Body of pancreas (tissue), 4 donors: Measurements from ENCODE around the gene DHX34. TPM values are rescaled to one million over a fixed set of nuclear protein-coding genes. Genes with fewer than 3 reads are reported as not detected.

Source experiments
- ATAC-seq: fragments of 150-250 bp; one replicate; pipeline ENCODE4 v1.9.1; 2016
- DNase-seq, 4 donors: peaks; one replicate each; pipeline ENCODE4 v3.0.0-alpha.2; 2019
- H3K27ac ChIP-seq, 4 donors: fragments of 200-600 bp; sonication (generic); 1 replicate in 3 of 4; 2 replicates in 1 of 4; pipeline versions ENCODE4 v1.5.1 to v1.6.1; 2016 to 2019; ENCODE audit warnings: mild to moderate bottlenecking in 1 of 4, mixed read lengths in 1 of 4, moderate library complexity in 1 of 4
- H3K27me3 ChIP-seq, 2 donors: fragments of 200-600 bp; sonication (generic); one replicate each; pipeline ENCODE4 v1.6.0; 2016; ENCODE audit warnings: mild to moderate bottlenecking in 1 of 2
- H3K36me3 ChIP-seq, 2 donors: fragments of 200-600 bp; sonication (generic); replicated peaks in 1 of 2; 2 replicates each; pipeline ENCODE4 v1.5.1; 2016; ENCODE audit warnings: low read depth in 2 of 2; ENCODE audit not compliant: insufficient read depth in 1 of 2
- H3K4me1 ChIP-seq: fragments of 200-600 bp; sonication (generic); one replicate; pipeline ENCODE4 v1.6.0; 2016
- H3K4me3 ChIP-seq, 2 donors: fragments of 200-600 bp; sonication (generic); 1 replicate in 1 of 2; 2 replicates in 1 of 2; pipeline ENCODE4 v1.5.1; 2016 to 2019
- H3K9me3 ChIP-seq, 3 donors: fragments of 200-600 bp; sonication (generic); 1 replicate in 2 of 3; 2 replicates in 1 of 3; pipeline ENCODE4 v1.5.1; 2016
- CTCF ChIP-seq, 7 experiments: fragments of 450-650 bp in 4 of 7; fragments of 200-600 bp in 3 of 7; sonication (generic) in 3 of 7; IDR thresholded peaks; one replicate each; pipeline ENCODE4 v1.5.1; 2016 to 2019; ENCODE audit warnings: antibody characterized with exemption in 7 of 7
- POLR2A ChIP-seq, 3 donors: fragments of 450-650 bp; IDR thresholded peaks; one replicate each; pipeline ENCODE4 v1.6.1; 2016; ENCODE audit warnings: antibody characterized with exemption in 3 of 3, mild to moderate bottlenecking in 2 of 3
- WGBS, 2 donors: methylation state at CpG; one replicate each; pipeline ENCODE4 v1.1.5; 2017; 5-methylcytosine and 5-hydroxymethylcytosine counted together
- intact Hi-C: fragments of 100-400 bp; cut with DNase I; formaldehyde crosslinking; loops from one replicate; pipeline ENCODE4 v1.15.1; 2023
- total RNA-seq, 2 donors: library from RNA; depleted of rRNA; stranded (reverse); fragments of >200 nt; gene quantifications; one replicate each; pipeline ENCODE4 v1.1.0, GENCODE V29; 2016

DHX34 gene
- total RNA-seq, 2 donors from 2014 or later: 16.1 to 50.4 TPM

GRCh38 chr19:47414469-47414868 is 65.4 kb downstream of the DHX34 start:
- ATAC-seq (no peak), DNase-seq (peak in 2 of 4 donors; percentile 25 to 28)
- no peaks in the 10 kb centered on the region for H3K4me1 ChIP-seq
- intact Hi-C loops: no loop called here
- peaks cover 0 to 14% of the 10 kb centered on the region in 2 donors for H3K27me3 ChIP-seq
- H3K27ac ChIP-seq: no peak overlapping the region
- H3K4me3 ChIP-seq: no peak overlapping the region
- H3K9me3 ChIP-seq: no peaks in the 10 kb centered on the region
- TF ChIP-seq POLR2A (IDR thresholded peaks at IDR 0.05) (no peak), CTCF (IDR thresholded peaks at IDR 0.05) (peak in 2 of 7 experiments; percentile 4 to 13)
- 45 to 70% methylated on average over 2 to 13 of the region's 21 CpGs for WGBS, 2 donors
- no peaks in the 10 kb centered on the region for H3K36me3 ChIP-seq

- Histone ChIP-seq H3K36me3 (no peaks in the 10 kb centered on the region), H3K4me1 (no peaks in the 10 kb centered on the region), H3K9me3 (no peaks in the 10 kb centered on the region), H3K27ac (no peak overlapping the region), H3K4me3 (no peak overlapping the region), H3K27me3 (peaks cover 0 to 28% of the 10 kb centered on the region in 2 donors)
- ATAC-seq (no peak), DNase-seq (no peak)
- TF ChIP-seq CTCF (IDR thresholded peaks at IDR 0.05) (no peak), POLR2A (IDR thresholded peaks at IDR 0.05) (no peak)
- 73 to 77% methylated on average over 21 of the region's 21 CpGs for WGBS, 2 donors
- intact Hi-C loops: no loop called here
Observed at GRCh38 chr19:47415953-47416642, 67.0 kb downstream of the DHX34 start.

- Histone ChIP-seq H3K27me3 (peaks cover 0 to 33% of the 10 kb centered on the region in 2 donors), H3K36me3 (no peaks in the 10 kb centered on the region), H3K4me1 (no peaks in the 10 kb centered on the region), H3K4me3 (no peak overlapping the region), H3K9me3 (no peaks in the 10 kb centered on the region), H3K27ac (no peak overlapping the region)
- DNase-seq: no peak
- no peak for ATAC-seq
- 16 to 24% methylated on average over 6 to 12 of the region's 12 CpGs for WGBS, 2 donors
- intact Hi-C loops: no loop called here
- TF ChIP-seq POLR2A (IDR thresholded peaks at IDR 0.05) (no peak), CTCF (IDR thresholded peaks at IDR 0.05) (no peak)
Observed at GRCh38 chr19:47416643-47416985, 67.5 kb downstream of the DHX34 start.

GRCh38 chr19:47417107-47417745 is 68.1 kb downstream of the DHX34 start:
- no peak overlapping the region for H3K4me3 ChIP-seq
- DNase-seq: no peak
- H3K27ac ChIP-seq: no peak overlapping the region
- no peaks in the 10 kb centered on the region for H3K36me3 ChIP-seq
- no peaks in the 10 kb centered on the region for H3K4me1 ChIP-seq
- TF ChIP-seq CTCF (IDR thresholded peaks at IDR 0.05): no peak
- TF ChIP-seq POLR2A (IDR thresholded peaks at IDR 0.05): no peak
- ATAC-seq: no peak
- peaks cover 0 to 39% of the 10 kb centered on the region in 2 donors for H3K27me3 ChIP-seq
- no peaks in the 10 kb centered on the region for H3K9me3 ChIP-seq
- WGBS, 2 donors: 14% methylated on average over 13 to 16 of the region's 18 CpGs
- intact Hi-C loops: no loop called here
